Gastrocnemius medialis (tissue), 4 donors: ENCODE measurements around the gene RXYLT1.
"Not testable (repeated sequence)": the region's sequence is repeated elsewhere in the genome, so short reads cannot be mapped to it uniquely, and the experiment has no call there.

Source experiments
- POLR2A ChIP-seq, 2 donors: fragments of 450-650 bp; IDR thresholded peaks; one replicate each; pipeline ENCODE4 v1.6.1; 2017; ENCODE audit warnings: antibody characterized with exemption in 2 of 2, mild to moderate bottlenecking in 2 of 2, moderate library complexity in 2 of 2
- TF ChIP-seq, protein P1 (sequence below), 5 experiments: fragments of 450-650 bp in 3 of 5; fragments of 200-600 bp in 2 of 5; sonication (generic) in 2 of 5; IDR thresholded peaks in 4 of 5; conservative IDR thresholded peaks in 1 of 5; 1 replicate in 4 of 5; 2 replicates in 1 of 5; pipeline ENCODE4 v1.5.1; 2016 to 2019; ENCODE audit warnings: antibody characterized with exemption in 5 of 5, mild to moderate bottlenecking in 3 of 5, moderate library complexity in 3 of 5

DNA sequence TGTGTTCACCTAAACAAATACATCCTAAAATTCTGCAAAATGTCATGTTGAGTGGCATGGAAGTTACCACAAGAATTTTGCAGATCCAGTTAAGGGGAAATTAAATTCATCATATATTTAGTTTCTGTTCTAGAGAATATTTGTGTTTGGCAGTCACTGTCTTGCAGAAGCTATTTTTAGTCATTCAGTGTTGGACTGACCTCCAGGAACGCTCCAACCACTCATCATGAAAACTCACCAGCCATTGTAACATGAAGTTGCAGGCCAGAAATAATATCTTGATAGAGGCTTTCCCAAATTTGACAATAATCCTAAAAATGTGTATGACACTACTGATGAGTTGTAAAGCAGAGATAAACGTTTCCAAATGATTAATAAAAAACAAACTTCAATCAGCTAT lies 35.6 kb upstream of the RXYLT1 start:
- TF ChIP-seq, protein P1, sequence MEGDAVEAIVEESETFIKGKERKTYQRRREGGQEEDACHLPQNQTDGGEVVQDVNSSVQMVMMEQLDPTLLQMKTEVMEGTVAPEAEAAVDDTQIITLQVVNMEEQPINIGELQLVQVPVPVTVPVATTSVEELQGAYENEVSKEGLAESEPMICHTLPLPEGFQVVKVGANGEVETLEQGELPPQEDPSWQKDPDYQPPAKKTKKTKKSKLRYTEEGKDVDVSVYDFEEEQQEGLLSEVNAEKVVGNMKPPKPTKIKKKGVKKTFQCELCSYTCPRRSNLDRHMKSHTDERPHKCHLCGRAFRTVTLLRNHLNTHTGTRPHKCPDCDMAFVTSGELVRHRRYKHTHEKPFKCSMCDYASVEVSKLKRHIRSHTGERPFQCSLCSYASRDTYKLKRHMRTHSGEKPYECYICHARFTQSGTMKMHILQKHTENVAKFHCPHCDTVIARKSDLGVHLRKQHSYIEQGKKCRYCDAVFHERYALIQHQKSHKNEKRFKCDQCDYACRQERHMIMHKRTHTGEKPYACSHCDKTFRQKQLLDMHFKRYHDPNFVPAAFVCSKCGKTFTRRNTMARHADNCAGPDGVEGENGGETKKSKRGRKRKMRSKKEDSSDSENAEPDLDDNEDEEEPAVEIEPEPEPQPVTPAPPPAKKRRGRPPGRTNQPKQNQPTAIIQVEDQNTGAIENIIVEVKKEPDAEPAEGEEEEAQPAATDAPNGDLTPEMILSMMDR (IDR thresholded peaks at IDR 0.05 in 4 of 5, conservative IDR thresholded peaks at IDR 0.05 in 1 of 5), result not testable (repeated sequence)
- TF ChIP-seq POLR2A (IDR thresholded peaks at IDR 0.05), result not testable (repeated sequence)
